GM12878 (cell line): ENCODE results near the gene MLPH. TPM values are rescaled to one million over a fixed set of nuclear protein-coding genes. Genes with fewer than 3 reads are reported as not detected.

Source experiments
- ATAC-seq: fragments of 200-7000 bp; cut with Tn5 transposase; 3 replicates; pipeline ENCODE4 v1.9.1; 2020; ENCODE audit warnings: mild to moderate bottlenecking, moderate library complexity
- BruUV-seq: library from RNA; stranded (reverse); fragments of 400-500 nt; replicated peaks from 2 replicates; lab custom pipeline; 2021; lab: Mats Ljungman, UMichigan
- CTCF ChIA-PET: fragments of 300-600 bp; sonication (Branson Sonifier 250); formaldehyde crosslinking; extraction: SDS; loops from one replicate; lab custom pipeline; 2021; ENCODE audit warnings: inconsistent platforms; lab: Yijun Ruan, JAX
- POLR2A ChIA-PET: fragments of 350-600 bp; formaldehyde crosslinking; extraction: SDS; loops from one replicate; lab custom pipeline; 2021; ENCODE audit warnings: inconsistent platforms; lab: Charles Lee
- RAD21 ChIA-PET: fragments of 300-600 bp; sonication (Branson Sonifier 250); formaldehyde crosslinking; loops from one replicate; lab custom pipeline; 2023; ENCODE audit warnings: antibody characterized with exemption; ENCODE audit not compliant: unreplicated experiment; lab: Charles Lee
- SMC1A ChIA-PET: fragments of 300-600 bp; sonication (Branson Sonifier 250); formaldehyde crosslinking; loops from one replicate; lab custom pipeline; 2023; ENCODE audit not compliant: unreplicated experiment, uncharacterized antibody; lab: Charles Lee
- DNase-seq: peaks from one replicate; pipeline ENCODE4 v3.0.0-alpha.2; 2011; ENCODE audit warnings: low read depth, low spot score
- FAIRE-seq: peaks from 3 replicates; lab custom pipeline; 2011; peaks lifted over from hg19 to GRCh38; lab: Jason Lieb, UNC
- H2AFZ ChIP-seq: 2 replicates; pipeline ENCODE4 v1.6.0; 2011; ENCODE audit warnings: low read depth, low read length, control low read depth; ENCODE audit not compliant: control insufficient read depth
- H3K27ac ChIP-seq: 2 replicates; pipeline ENCODE4 v1.5.1; 2011; ENCODE audit warnings: control low read depth; ENCODE audit not compliant: control insufficient read depth, insufficient read depth
- H3K27me3 ChIP-seq, 2 experiments: replicated peaks in 1 of 2; 2 replicates each; pipeline versions ENCODE4 v1.6.0 to v1.6.1; 2011; ENCODE audit warnings: low read length in 1 of 2; ENCODE audit not compliant: control insufficient read depth in 2 of 2, insufficient read depth in 2 of 2
- H3K36me3 ChIP-seq, 2 experiments: 2 replicates each; pipeline ENCODE4 v1.5.1; 2011; ENCODE audit warnings: low read length in 1 of 2; ENCODE audit not compliant: control insufficient read depth in 2 of 2, insufficient read depth in 2 of 2
- H3K4me1 ChIP-seq: 2 replicates; pipeline ENCODE4 v1.6.1; 2011; ENCODE audit warnings: mild to moderate bottlenecking, low read length, moderate library complexity, mixed read lengths; ENCODE audit not compliant: control insufficient read depth, insufficient read depth
- H3K4me2 ChIP-seq: 2 replicates; pipeline ENCODE4 v1.6.0; 2011; ENCODE audit warnings: control low read depth; ENCODE audit not compliant: control insufficient read depth, insufficient read depth
- H3K4me3 ChIP-seq: fragments of 200-600 bp; sonication (generic); 2 replicates; pipeline ENCODE4 v1.5.1; 2016
- H3K79me2 ChIP-seq: 2 replicates; pipeline ENCODE4 v1.6.0; 2011; ENCODE audit warnings: low read length; ENCODE audit not compliant: control insufficient read depth, insufficient read depth
- H3K9ac ChIP-seq: 2 replicates; pipeline ENCODE4 v1.8.0; 2011; ENCODE audit warnings: low read length, control low read depth, mixed read lengths; ENCODE audit not compliant: control insufficient read depth, insufficient read depth
- H3K9me3 ChIP-seq: replicated peaks from 3 replicates; pipeline ENCODE4 v1.5.1; 2011; ENCODE audit warnings: mild to moderate bottlenecking, low read length; ENCODE audit not compliant: control insufficient read depth, insufficient read depth
- H4K20me1 ChIP-seq: 2 replicates; pipeline ENCODE4 v1.6.0; 2011; ENCODE audit not compliant: control insufficient read depth, insufficient read depth
- CBFB ChIP-seq: IDR thresholded peaks from 2 replicates; pipeline ENCODE4 v1.6.1; 2016; ENCODE audit warnings: antibody characterized with exemption, low read depth
- HDAC2 ChIP-seq: fragments of 200-600 bp; sonication (generic); IDR thresholded peaks from 2 replicates; pipeline ENCODE4 v1.6.1; 2017
- HDGF ChIP-seq: fragments of 450-650 bp; IDR thresholded peaks from 2 replicates; pipeline ENCODE4 v1.6.1; 2016; ENCODE audit warnings: antibody characterized with exemption
- MYB ChIP-seq: fragments of 150-350 bp; IDR thresholded peaks from 2 replicates; pipeline ENCODE4 v1.6.1; 2014; ENCODE audit warnings: mild to moderate bottlenecking, low read depth, low read length, borderline replicate concordance
- NFYB ChIP-seq: IDR thresholded peaks from 2 replicates; pipeline ENCODE4 v1.6.1; 2011; ENCODE audit warnings: low read depth, mild to moderate bottlenecking, low read length, improper control_type of control experiment, moderate library complexity; ENCODE audit not compliant: insufficient read depth
- NR2C2 ChIP-seq: IDR thresholded peaks from 2 replicates; pipeline ENCODE4 v1.6.1; 2011; ENCODE audit warnings: borderline replicate concordance, low read depth; ENCODE audit not compliant: control insufficient read depth, insufficient read length
- POLR2AphosphoS2 ChIP-seq: IDR thresholded peaks from 2 replicates; pipeline ENCODE4 v1.6.1; 2011; ENCODE audit warnings: low read depth, mild to moderate bottlenecking, low read length, improper control_type of control experiment, moderate library complexity
- SIN3A ChIP-seq: IDR thresholded peaks from 2 replicates; pipeline ENCODE4 v1.6.1; 2012; ENCODE audit warnings: low read depth, low read length, improper control_type of control experiment
- SMAD1 ChIP-seq: fragments of 450-650 bp; IDR thresholded peaks from 2 replicates; pipeline ENCODE4 v1.6.1; 2018; ENCODE audit warnings: mild to moderate bottlenecking, low read depth; ENCODE audit not compliant: partially characterized antibody
- WRNIP1 ChIP-seq: IDR thresholded peaks from 2 replicates; pipeline ENCODE4 v1.6.1; 2011; ENCODE audit warnings: low read depth, low read length, improper control_type of control experiment, borderline replicate concordance
- ZNF687 ChIP-seq: fragments of 450-650 bp; IDR thresholded peaks from 2 replicates; pipeline ENCODE4 v1.6.1; 2017; ENCODE audit warnings: mild to moderate bottlenecking, moderate library complexity
- WGBS: methylation state at CpG from one replicate; pipeline ENCODE4 v1.1.6; 2016; ENCODE audit warnings: low lambda C conversion rate; ENCODE audit not compliant: insufficient replicate concordance, insufficient coverage; ENCODE audit errors: missing lambda C conversion rate; 5-methylcytosine and 5-hydroxymethylcytosine counted together
- in situ Hi-C: fragments of 300-500 bp; cut with MboI; formaldehyde crosslinking; loops from 9 replicates; pipeline ENCODE4 v1.14.3; 2018; ENCODE audit warnings: mixed read lengths
- intact Hi-C: fragments of 100-400 bp; cut with micrococcal nuclease; formaldehyde crosslinking; loops from one replicate; pipeline ENCODE4 v1.14.2; 2022; ENCODE audit not compliant: unreplicated experiment
- polyA plus RNA-seq, 11 experiments: library from polyadenylated mRNA; depleted of rRNA in 4 of 11; unstranded in 6 of 11; stranded (reverse) in 5 of 11; fragments of >200 nt; fragmentation: Nextera tagmentation in 4 of 11; fragmentation: Illumina TruSeq in 1 of 11; extraction: Ambion mirVana in 4 of 11; extraction: Trizol in 1 of 11; gene quantifications; 1 replicate in 1 of 11; 2 replicates in 10 of 11; pipeline versions ENCODE4 v1.2.1 to v1.2.3, GENCODE V29; 2011 to 2016; ENCODE audit warnings: inconsistent platforms in 2 of 11, missing spikeins in 2 of 11, low read depth in 1 of 11
- total RNA-seq, 4 experiments: library from RNA; depleted of rRNA in 3 of 4; stranded (reverse); fragments of >200 nt in 3 of 4; fragmentation: Illumina TruSeq in 1 of 4; extraction: Trizol in 1 of 4; gene quantifications; 2 replicates each; pipeline versions ENCODE4 v1.2.1 to v1.2.3, GENCODE V29; 2013 to 2021

The MLPH gene
- total and polyA plus RNA-seq, 10 of the 15 experiments (the other 5 are each of a cell fraction or from before 2014, with no cell fraction given) = 0.16 to 0.85 TPM; not detected in 8

- ChIA-PET RAD21 (interaction anchor here (0.7 kb wide), 1 partner anchor 23 kb away, joined by 4 read pairs; no protein-coding TSS in a partner anchor), POLR2A (no interaction called here), CTCF (interaction anchor here (3.2 kb wide), 1 partner anchor 23 kb away, joined by 13 read pairs; no protein-coding TSS in a partner anchor), SMC1A (interaction anchor here (0.6 kb wide), 1 partner anchor 22 kb away, joined by 4 read pairs; no protein-coding TSS in a partner anchor)
- ATAC-seq (no peak), DNase-seq (no peak), FAIRE-seq (no peak)
- Histone ChIP-seq H3K4me1 (no peaks in the 10 kb centered on the region; the same call in 1 of the 2 replicates), H3K4me3 (no peak overlapping the region), H3K4me2 (no peak overlapping the region), H2AFZ (no peak overlapping the region), H3K36me3 (no peaks in the 10 kb centered on the region), H4K20me1 (no peaks in the 10 kb centered on the region), H3K27ac (no peak overlapping the region), H3K9me3 (no peaks in the 10 kb centered on the region; the same call in 2 of the 3 replicates), H3K9ac (no peak overlapping the region), H3K79me2 (no peaks in the 10 kb centered on the region), H3K27me3 (peaks cover 0 to 3% of the 10 kb centered on the region in 2 experiments; a peak in 1 of 4 replicates)
- in situ Hi-C loops = no loop called here
- no TSS peak for BruUV-seq
- TF ChIP-seq POLR2AphosphoS2 (no peak), HDAC2 (no peak), MYB (no peak), NFYB (no peak)
- WGBS = 49% methylated on average over 8 of the region's 8 CpGs
- intact Hi-C loops = no loop called here
Measured at GRCh38 chr2:237535385-237536082, 48.5 kb downstream of the MLPH start.

GRCh38 chr2:237536083-237536415 lies 49.0 kb downstream of the MLPH start:
- Histone ChIP-seq H3K9ac (no peak overlapping the region), H3K27ac (no peak overlapping the region), H3K79me2 (no peaks in the 10 kb centered on the region), H3K9me3 (no peaks in the 10 kb centered on the region; the same call in 2 of the 3 replicates), H2AFZ (no peak overlapping the region), H4K20me1 (no peaks in the 10 kb centered on the region), H3K27me3 (peaks cover 0 to 3% of the 10 kb centered on the region in 2 experiments; a peak in 1 of 4 replicates), H3K36me3 (no peaks in the 10 kb centered on the region), H3K4me1 (peaks cover 3% of the 10 kb centered on the region; the same call in 1 of the 2 replicates), H3K4me3 (no peak overlapping the region), H3K4me2 (no peak overlapping the region)
- POLR2A ChIA-PET = no interaction called here
- WGBS = 30% methylated on average over 5 of the region's 5 CpGs
- in situ Hi-C loops (no loop called here), intact Hi-C loops (no loop called here)
- SMC1A ChIA-PET = interaction anchor here (0.6 kb wide), 1 partner anchor 23 kb away, joined by 4 read pairs; no protein-coding TSS in a partner anchor
- RAD21 ChIA-PET = interaction anchor here (0.7 kb wide), 1 partner anchor 23 kb away, joined by 4 read pairs; no protein-coding TSS in a partner anchor
- no peak for ATAC-seq
- CTCF ChIA-PET = interaction anchor here (3.2 kb wide), 1 partner anchor 23 kb away, joined by 13 read pairs; no protein-coding TSS in a partner anchor
- DNase-seq = no peak
- no peak for FAIRE-seq
- BruUV-seq = no TSS peak
- TF ChIP-seq SIN3A (no peak), POLR2AphosphoS2 (no peak), SMAD1 (no peak), CBFB (no peak), HDGF (no peak), MYB (no peak), NR2C2 (no peak), ZNF687 (no peak), WRNIP1 (no peak)
